HG03064 (cell line): ENCODE results near the gene ZRANB2.

ENCODE experiments used
- ATAC-seq: cut with Tn5 transposase; IDR thresholded peaks from one replicate; pipeline ENCODE4 v1.9.1; 2021; ENCODE audit warnings: low read depth; ENCODE audit not compliant: unreplicated experiment

ZRANB2 gene

GRCh38 chr1:71030026-71030425 lies 50.8 kb downstream of the ZRANB2 start:
- ATAC-seq = no peak

DNA sequence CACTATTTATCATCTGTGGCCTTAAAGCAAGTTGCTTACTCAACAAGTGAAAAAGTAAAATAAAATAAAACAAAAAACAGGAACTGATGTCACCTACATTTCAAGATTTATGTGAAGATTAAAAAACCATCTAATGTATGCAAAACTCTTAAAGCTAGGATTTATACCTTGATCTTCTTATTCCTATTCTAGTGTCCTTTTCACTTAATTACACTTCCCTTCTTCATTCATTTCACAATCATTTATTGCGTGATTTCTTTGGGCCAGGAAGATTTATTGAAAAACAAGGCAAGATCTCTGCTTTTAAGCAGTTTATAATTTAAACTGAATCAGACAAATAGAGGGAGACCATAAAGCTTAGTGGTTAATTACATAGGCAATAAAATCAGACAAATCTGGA lies 51.9 kb downstream of the ZRANB2 start:
- no peak for ATAC-seq

DNA sequence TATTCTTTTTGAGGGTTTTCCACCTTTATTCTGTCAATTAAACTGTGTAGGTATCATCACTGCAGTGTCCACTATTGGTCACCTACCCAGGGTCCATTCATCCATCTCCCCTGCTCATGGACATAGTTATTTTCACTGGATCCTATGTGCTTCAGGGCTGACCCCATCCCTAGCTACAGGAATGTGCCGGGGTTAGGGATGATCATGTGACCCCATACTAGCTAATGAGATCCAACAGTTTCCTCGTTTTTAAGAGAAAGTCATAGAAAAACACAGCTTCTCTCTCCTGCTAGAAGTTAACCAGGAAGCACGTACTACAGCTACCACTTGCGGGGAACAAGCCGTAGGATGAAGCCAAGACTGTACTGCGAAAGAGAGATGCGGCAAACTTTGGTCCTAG lies 52.8 kb downstream of the ZRANB2 start:
- ATAC-seq = no peak

GRCh38 chr1:71026093-71026492 lies 54.7 kb downstream of the ZRANB2 start:
- ATAC-seq = no peak

GRCh38 chr1:71023515-71023914 lies 57.3 kb downstream of the ZRANB2 start:
- no peak for ATAC-seq

DNA sequence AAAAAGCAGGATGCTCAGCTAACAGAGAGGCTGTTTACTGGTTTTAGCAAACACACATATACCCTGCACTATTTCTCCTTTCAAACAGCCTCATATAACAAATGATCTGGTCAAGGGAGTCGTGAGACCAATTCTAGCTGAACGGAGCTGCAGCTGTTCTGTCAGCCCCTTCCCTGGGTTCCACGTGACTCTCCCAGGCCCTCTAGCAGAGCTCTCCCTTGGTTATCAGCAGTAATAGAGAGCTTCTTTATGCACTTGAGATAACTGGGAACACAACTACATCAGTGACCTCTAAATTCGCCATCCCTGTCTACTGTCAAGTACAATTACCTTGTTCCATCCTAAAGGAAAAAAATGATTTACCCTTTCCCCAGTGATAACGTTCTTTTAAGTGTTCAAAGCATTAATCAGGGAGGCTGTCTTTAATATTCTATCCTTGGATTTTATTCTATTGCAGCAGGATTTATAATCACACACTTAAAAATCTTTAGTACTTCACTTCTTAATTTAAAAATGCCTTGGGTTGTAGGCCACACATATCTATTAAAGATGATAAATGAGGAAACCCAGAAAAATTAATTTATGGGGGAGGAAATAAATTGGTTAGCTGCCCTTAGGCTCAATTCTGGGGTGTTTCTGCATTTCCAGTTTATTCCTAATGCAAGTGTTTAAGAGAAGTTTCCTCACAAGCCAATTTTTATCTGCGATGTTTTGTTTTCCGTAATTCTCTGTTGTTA lies 61.4 kb downstream of the ZRANB2 start:
- no peak for ATAC-seq

DNA sequence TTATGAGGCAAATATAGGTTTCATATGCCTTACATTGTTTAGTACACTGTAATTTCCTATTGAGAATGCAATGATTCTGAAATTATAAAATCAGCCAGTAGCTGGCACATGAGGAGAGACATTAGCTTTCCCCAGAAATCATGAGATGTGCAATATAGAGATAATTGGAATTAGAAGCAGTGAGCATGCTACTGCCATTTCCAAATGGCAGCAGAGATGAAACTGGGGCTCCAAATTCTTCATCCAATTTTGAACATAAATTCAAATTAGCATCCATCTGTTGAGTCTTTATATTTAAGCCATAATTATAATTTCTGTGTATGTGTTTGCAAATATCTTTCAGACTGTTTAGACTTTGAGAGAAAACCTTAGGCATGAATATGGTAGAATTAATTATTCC lies 62.0 kb downstream of the ZRANB2 start:
- no peak for ATAC-seq

- ATAC-seq = no peak
These were observed 65.1 kb downstream of the ZRANB2 start for GRCh38 chr1:71015745-71016144.

DNA sequence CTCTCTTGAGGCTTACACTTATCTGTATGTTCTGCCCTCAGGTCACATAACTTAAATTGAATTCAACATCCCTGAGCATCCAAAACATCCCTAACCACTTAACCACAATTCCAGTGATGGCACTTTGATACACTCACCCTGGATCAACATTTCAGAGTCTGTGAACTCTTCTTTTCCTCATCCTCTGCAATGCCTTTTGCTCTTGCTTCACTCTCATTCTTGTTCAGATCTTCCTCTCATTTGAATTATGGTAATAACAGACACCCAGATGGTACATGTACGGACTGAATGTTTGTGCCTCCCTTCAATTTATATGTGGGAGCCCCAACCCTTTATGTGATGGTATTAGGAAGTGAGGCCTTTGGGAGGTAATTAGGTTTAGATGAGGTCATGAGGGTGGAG lies 66.7 kb downstream of the ZRANB2 start:
- ATAC-seq = no peak
